Tibial artery (tissue), 4 donors: Measurements from ENCODE around the gene ADAM30.

Experiments
- DNase-seq, 2 donors: peaks; one replicate each; pipeline ENCODE4 v3.0.0-alpha.2; 2019
- H3K27ac ChIP-seq, 2 donors: fragments of 200-600 bp; sonication (generic) in 1 of 2; 1 replicate in 1 of 2; 2 replicates in 1 of 2; pipeline ENCODE4 v1.5.1; 2018 to 2019; ENCODE audit warnings: mild to moderate bottlenecking in 1 of 2
- H3K27me3 ChIP-seq, 2 donors: fragments of 200-600 bp; sonication (generic) in 1 of 2; one replicate each; pipeline versions ENCODE4 v1.5.1 to v1.6.0; 2016 to 2019
- H3K36me3 ChIP-seq, 3 donors: fragments of 200-600 bp; sonication (generic) in 2 of 3; one replicate each; pipeline ENCODE4 v1.5.1; 2016 to 2019; ENCODE audit warnings: mild to moderate bottlenecking in 2 of 3
- H3K4me1 ChIP-seq, 4 donors: fragments of 200-600 bp; sonication (generic) in 2 of 4; 1 replicate in 3 of 4; 2 replicates in 1 of 4; pipeline ENCODE4 v1.5.1; 2016 to 2019
- H3K4me3 ChIP-seq, 2 donors: fragments of 200-600 bp; sonication (generic) in 1 of 2; 1 replicate in 1 of 2; 2 replicates in 1 of 2; pipeline ENCODE4 v1.5.1; 2018 to 2019; ENCODE audit warnings: mild to moderate bottlenecking in 2 of 2
- H3K9me3 ChIP-seq, 3 donors: fragments of 200-600 bp; sonication (generic) in 1 of 3; one replicate each; pipeline ENCODE4 v1.5.1; 2016 to 2019
- intact Hi-C: fragments of 100-400 bp; cut with DNase I; formaldehyde crosslinking; loops from one replicate; pipeline ENCODE4 v1.15.0; 2023; ENCODE audit warnings: low total_unique reads
- TF ChIP-seq, protein P1 (sequence below), 2 experiments: fragments of 200-600 bp in 1 of 2; fragments of 450-650 bp in 1 of 2; IDR thresholded peaks; one replicate each; pipeline ENCODE4 v1.5.1; 2017 to 2019; ENCODE audit warnings: antibody characterized with exemption in 2 of 2, mild to moderate bottlenecking in 1 of 2, moderate library complexity in 1 of 2

ADAM30 gene

DNA sequence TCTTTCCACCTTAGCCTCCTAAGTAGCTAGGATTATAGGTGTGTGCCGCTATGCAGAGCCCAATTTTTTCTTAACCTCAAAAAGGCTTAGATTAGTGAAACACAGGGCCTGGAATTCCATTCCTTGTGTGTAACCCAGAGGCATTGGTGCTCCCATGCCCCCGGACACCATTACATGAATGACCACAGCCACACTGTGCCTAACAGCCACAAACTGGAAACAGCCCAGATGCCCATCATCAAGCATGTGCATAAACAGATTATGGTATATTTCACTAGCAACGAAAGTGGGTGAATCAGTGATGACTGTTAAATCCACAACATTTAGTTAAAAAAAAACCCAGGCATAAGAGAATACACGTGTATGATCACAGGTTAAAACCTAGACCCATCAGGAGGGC is 24.4 kb downstream of the ADAM30 start:
- H3K4me1 ChIP-seq = peaks cover 0 to 19% (median 5%) of the 10 kb centered on the region in 4 donors
- H3K27ac ChIP-seq = no peak overlapping the region
- intact Hi-C loops = no loop called here
- TF ChIP-seq, protein P1, sequence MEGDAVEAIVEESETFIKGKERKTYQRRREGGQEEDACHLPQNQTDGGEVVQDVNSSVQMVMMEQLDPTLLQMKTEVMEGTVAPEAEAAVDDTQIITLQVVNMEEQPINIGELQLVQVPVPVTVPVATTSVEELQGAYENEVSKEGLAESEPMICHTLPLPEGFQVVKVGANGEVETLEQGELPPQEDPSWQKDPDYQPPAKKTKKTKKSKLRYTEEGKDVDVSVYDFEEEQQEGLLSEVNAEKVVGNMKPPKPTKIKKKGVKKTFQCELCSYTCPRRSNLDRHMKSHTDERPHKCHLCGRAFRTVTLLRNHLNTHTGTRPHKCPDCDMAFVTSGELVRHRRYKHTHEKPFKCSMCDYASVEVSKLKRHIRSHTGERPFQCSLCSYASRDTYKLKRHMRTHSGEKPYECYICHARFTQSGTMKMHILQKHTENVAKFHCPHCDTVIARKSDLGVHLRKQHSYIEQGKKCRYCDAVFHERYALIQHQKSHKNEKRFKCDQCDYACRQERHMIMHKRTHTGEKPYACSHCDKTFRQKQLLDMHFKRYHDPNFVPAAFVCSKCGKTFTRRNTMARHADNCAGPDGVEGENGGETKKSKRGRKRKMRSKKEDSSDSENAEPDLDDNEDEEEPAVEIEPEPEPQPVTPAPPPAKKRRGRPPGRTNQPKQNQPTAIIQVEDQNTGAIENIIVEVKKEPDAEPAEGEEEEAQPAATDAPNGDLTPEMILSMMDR (IDR thresholded peaks at IDR 0.05) = no peak
- H3K36me3 ChIP-seq = no peaks in the 10 kb centered on the region
- DNase-seq = no peak
- H3K27me3 ChIP-seq = peaks cover 0 to 4% of the 10 kb centered on the region in 2 donors
- no peak overlapping the region for H3K4me3 ChIP-seq
- no peaks in the 10 kb centered on the region for H3K9me3 ChIP-seq

DNA sequence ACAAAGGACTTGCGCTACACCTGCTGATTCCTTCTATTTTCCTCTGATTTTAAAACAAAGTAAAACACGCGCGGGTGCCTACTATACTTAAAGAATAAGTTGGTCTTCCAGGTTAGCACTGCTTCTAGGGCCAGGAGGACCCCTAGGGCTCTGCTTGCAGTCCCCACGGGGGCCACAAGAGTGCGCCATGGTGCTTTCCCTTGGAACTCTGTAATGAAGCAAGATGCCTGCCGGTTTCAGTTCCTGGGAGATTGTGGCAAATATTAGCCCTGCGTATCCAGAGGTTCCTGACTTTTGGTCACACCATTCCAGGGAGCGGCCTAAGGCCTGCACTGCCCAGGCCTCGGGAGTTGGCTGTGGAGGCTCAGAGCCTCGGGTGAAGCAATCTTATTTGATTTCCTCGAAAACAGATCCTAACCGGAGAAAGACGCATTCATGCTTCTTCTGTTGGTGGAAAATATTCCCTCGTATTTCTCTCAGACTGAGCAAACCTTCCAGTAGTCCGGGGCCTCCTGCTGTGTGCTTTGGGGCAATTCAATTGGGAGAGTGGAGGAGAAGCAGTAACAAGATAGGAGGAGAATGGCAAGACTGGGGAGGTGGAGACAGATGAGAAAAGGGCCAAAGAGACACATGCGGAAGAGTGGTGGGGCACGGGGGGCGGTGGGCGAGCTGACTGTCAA is 25.3 kb downstream of the ADAM30 start:
- TF ChIP-seq, protein P1 (IDR thresholded peaks at IDR 0.05) = peak; percentile 90 to 94
- intact Hi-C loops = no loop called here
- H3K4me1 ChIP-seq = peaks cover 0 to 19% (median 5%) of the 10 kb centered on the region in 4 donors
- H3K9me3 ChIP-seq = no peaks in the 10 kb centered on the region
- H3K4me3 ChIP-seq = peak overlapping the region; percentile 19 to 24
- H3K27me3 ChIP-seq = peaks cover 0 to 4% of the 10 kb centered on the region in 2 donors
- peak; percentile 75 to 86 for DNase-seq
- H3K27ac ChIP-seq = peak overlapping the region; percentile 2 to 14
- no peaks in the 10 kb centered on the region for H3K36me3 ChIP-seq

DNA sequence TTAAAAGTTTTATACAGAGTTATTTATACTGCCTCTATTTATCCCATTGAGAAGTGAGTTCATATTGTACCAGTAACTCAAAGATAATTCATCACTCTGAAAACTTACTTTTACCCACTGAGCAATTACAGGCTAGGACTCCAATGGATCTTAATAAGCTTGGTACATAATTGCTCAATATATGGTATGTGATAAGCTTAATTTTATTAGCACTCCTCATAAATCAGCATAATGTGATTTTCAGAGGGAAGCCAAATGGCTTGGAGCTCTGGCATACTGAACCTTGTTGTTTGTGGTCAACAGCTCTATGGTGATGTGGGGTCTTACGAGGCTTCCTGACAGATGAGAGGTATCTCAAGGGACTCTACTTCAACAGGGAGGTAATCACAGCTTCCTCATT is 26.3 kb downstream of the ADAM30 start:
- peaks cover 0 to 19% (median 5%) of the 10 kb centered on the region in 4 donors for H3K4me1 ChIP-seq
- peaks cover 0 to 4% of the 10 kb centered on the region in 2 donors for H3K27me3 ChIP-seq
- no peaks in the 10 kb centered on the region for H3K36me3 ChIP-seq
- no peaks in the 10 kb centered on the region for H3K9me3 ChIP-seq
- no peak overlapping the region for H3K4me3 ChIP-seq
- TF ChIP-seq, protein P1 (IDR thresholded peaks at IDR 0.05) = no peak
- intact Hi-C loops = no loop called here
- no peak overlapping the region for H3K27ac ChIP-seq
- DNase-seq = no peak

DNA sequence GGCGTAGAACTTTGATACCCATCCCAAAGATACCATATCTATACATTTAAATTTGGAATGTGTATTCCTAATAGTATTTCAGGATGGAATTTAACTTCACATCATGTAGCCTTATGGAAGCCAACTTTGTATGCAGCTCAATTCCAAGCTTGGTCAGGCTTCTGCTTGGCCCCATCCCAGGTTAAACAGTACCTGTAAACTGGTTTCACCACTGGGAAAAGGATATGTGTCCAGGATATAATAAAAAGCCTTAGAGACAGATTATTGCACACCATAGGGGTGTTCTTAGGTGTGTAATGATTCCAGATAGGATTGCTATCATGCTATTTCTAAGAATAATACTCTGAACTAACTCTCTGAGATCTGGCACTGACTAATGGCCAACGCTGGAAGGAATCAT is 28.1 kb downstream of the ADAM30 start:
- H3K4me1 ChIP-seq = peaks cover 0 to 8% (median 1%) of the 10 kb centered on the region in 4 donors
- no peak overlapping the region for H3K4me3 ChIP-seq
- no peak for DNase-seq
- no peak overlapping the region for H3K27ac ChIP-seq
- no peaks in the 10 kb centered on the region for H3K36me3 ChIP-seq
- TF ChIP-seq, protein P1 (IDR thresholded peaks at IDR 0.05) = no peak
- H3K27me3 ChIP-seq = peaks cover 0 to 5% of the 10 kb centered on the region in 2 donors
- H3K9me3 ChIP-seq = no peaks in the 10 kb centered on the region
- intact Hi-C loops = no loop called here

DNA sequence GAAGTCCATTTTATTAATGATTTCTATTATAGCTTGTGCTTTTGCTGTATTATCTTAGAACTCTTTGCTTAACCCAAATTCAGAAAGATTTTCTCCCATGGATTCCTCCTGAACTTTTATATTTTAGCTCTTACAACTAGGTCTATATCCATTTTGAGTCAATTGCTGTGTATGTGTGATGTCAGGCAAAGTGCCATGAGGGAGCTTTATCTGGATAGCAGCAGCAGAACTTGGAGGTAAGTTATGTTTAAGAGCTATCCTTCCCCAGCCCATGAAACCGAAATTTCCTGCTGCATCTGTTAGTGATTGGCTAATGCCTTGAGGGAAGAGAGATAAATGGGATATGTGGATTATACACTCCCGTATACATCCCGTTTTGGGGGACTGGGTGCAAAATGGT is 29.9 kb downstream of the ADAM30 start:
- TF ChIP-seq, protein P1 (IDR thresholded peaks at IDR 0.05) = no peak
- no peaks in the 10 kb centered on the region for H3K36me3 ChIP-seq
- peaks cover 0 to 8% of the 10 kb centered on the region in 2 donors for H3K27me3 ChIP-seq
- no peaks in the 10 kb centered on the region for H3K9me3 ChIP-seq
- no peak for DNase-seq
- H3K4me1 ChIP-seq = peaks cover 0 to 5% (median 1%) of the 10 kb centered on the region in 4 donors
- H3K27ac ChIP-seq = no peak overlapping the region
- intact Hi-C loops = no loop called here
- H3K4me3 ChIP-seq = no peak overlapping the region
